Measurements from ENCODE around the gene BCLAF1.

Gene BCLAF1

GRCh38 chr6:136304410-136304809, 14.8 kb upstream of the BCLAF1 start:
- no peak for DNase-seq (ENCODE audit: low spot score)
- in situ Hi-C loops (cut with MboI; ENCODE audit: low sequenced_read_pairs, unreplicated experiment), result no loop called here
- no peak for TF ChIP-seq CTCF (IDR thresholded peaks at IDR 0.05; ENCODE audit: borderline replicate concordance, control extremely low read depth, extremely low read depth, insufficient read depth, missing control alignments)

- no peak for TF ChIP-seq CTCF (IDR thresholded peaks at IDR 0.05; ENCODE audit: borderline replicate concordance, control extremely low read depth, extremely low read depth, insufficient read depth, missing control alignments)
- in situ Hi-C loops (cut with MboI; ENCODE audit: low sequenced_read_pairs, unreplicated experiment), result no loop called here
- DNase-seq (ENCODE audit: low spot score), result no peak
Measured at GRCh38 chr6:136303516-136303915, 13.9 kb upstream of the BCLAF1 start.

- in situ Hi-C loops (cut with MboI; ENCODE audit: low sequenced_read_pairs, unreplicated experiment), result no loop called here
- DNase-seq (ENCODE audit: low spot score), result no peak
- no peak for TF ChIP-seq CTCF (IDR thresholded peaks at IDR 0.05; ENCODE audit: borderline replicate concordance, control extremely low read depth, extremely low read depth, insufficient read depth, missing control alignments)
Measured at GRCh38 chr6:136294621-136295020, 5.0 kb upstream of the BCLAF1 start.

- in situ Hi-C loops (cut with MboI; ENCODE audit: low sequenced_read_pairs, unreplicated experiment), result no loop called here
Measured at GRCh38 chr6:136290410-136291010, 864 bp upstream of the BCLAF1 start.

GRCh38 chr6:136289327-136289578, 393 bp downstream of the BCLAF1 start:
- in situ Hi-C loops (cut with MboI; ENCODE audit: low sequenced_read_pairs, unreplicated experiment), result no loop called here
- DNase-seq (ENCODE audit: low spot score), result peak; percentile 86
- TF ChIP-seq CTCF (IDR thresholded peaks at IDR 0.05; ENCODE audit: borderline replicate concordance, control extremely low read depth, extremely low read depth, insufficient read depth, missing control alignments), result no peak

More at GRCh38 chr6:136290410-136291010, 864 bp upstream of the BCLAF1 start:
- TF ChIP-seq CTCF (IDR thresholded peaks at IDR 0.05; ENCODE audit: borderline replicate concordance, control extremely low read depth, extremely low read depth, insufficient read depth, missing control alignments), result no peak
- peak; percentile 50 for DNase-seq (ENCODE audit: low spot score)

- peak; percentile 41 for DNase-seq (ENCODE audit: low spot score)
- no peak for TF ChIP-seq CTCF (IDR thresholded peaks at IDR 0.05; ENCODE audit: borderline replicate concordance, control extremely low read depth, extremely low read depth, insufficient read depth, missing control alignments)
- in situ Hi-C loops (cut with MboI; ENCODE audit: low sequenced_read_pairs, unreplicated experiment), result no loop called here
Measured at GRCh38 chr6:136288566-136289326, 900 bp downstream of the BCLAF1 start.
